CD1c-positive myeloid dendritic cell (primary cell): ENCODE measurements around the gene TMEM205.

ENCODE experiments used
- DNase-seq: peaks from one replicate; pipeline ENCODE4 v3.0.0-alpha.2; 2016; ENCODE audit errors: extremely low spot score

The TMEM205 gene

DNA sequence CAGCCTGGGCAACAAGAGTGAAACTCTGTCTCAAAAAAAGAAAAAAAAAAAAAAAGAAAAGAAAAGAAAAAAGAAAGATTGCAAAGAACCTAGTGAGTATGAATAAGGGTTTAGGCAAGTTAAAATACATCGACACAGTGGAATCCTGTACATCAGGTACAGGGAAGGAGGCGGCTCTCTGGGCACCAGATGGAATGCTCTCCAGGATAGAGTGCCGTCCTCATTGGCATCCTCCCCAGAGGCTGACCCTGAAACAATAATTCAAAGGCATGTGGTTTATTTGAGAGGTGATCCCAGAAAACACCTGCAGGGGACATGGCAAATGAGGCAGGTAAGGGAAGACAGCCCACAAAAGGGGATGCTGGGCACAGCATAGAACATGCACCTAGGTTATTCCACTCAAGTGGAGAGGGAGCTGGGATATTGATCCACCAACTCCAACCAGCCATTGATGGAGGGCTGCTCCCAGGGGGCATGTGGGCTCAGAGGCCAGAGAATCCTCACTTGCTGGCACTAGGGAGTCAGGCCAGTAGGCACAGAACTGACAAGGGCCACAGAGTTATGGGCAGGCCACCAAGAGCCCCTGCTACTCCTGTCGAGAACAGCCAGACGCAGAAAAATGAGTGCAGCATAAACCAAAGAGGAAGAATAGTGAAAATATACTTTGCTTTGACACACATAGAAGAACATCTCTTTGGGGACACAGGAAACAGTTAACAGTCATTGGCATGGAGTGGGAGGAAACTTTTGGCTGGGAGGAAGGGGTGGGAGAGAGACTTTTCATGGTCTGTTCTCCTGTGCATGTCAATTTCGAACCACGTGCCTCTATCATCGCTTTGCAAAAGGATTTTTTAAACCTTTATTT is 45.9 kb downstream of the TMEM205 start:
- peak; percentile 58 for DNase-seq

DNA sequence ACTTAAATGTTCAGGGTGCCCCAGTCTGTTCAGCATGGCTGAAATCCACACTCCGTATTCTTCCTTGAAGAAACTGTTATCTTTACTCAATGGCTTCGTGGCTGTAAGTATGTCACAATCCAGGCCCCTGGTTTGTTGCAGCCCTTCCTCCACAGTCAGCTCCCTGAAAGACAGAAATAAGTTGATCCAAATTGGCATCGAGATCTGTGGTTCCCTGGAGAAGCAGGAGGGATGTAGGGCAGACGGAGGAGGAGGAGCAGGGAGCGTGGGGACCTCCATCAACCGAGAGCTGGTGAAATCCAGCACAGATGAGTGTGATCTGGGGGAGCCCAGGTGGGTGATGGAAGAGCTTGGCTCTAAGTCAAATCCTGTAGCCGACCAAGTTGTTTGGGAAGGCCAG is 49.8 kb downstream of the TMEM205 start:
- DNase-seq = no peak

DNA sequence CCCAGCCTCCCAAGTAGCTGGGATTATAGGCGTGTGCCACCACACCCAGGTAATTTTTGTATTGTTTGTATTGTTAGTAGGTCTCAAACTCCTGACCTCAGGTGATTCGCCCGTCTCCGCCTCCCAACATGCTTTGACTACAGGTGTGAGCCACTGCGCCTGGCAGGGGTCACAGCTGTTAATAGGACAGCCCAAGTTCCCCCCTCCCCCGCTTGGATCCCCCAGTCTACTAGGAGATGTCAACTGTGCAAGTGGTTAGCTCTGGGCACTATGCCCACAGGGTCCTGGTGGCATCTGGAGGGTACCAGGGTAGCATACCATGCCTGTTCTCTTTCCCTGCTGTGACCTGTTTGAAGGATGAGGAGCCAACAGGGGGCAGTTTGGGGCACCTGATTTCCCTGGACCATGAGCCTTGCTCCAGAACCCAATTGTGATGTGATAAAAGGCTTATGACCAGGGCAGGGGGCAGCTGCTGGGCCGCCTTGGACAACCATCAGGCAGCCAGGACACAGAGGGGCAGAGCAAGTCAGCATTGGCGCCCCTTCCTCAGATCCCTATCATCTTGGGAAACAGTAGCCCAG is 50.3 kb downstream of the TMEM205 start, which contains the start of gene TSPAN16:
Gene TSPAN16 (plus strand): TSS at position 496 of the 581 bp plus-strand sequence. CDS start 138 bp downstream, outside the sequence.
- no peak for DNase-seq

DNA sequence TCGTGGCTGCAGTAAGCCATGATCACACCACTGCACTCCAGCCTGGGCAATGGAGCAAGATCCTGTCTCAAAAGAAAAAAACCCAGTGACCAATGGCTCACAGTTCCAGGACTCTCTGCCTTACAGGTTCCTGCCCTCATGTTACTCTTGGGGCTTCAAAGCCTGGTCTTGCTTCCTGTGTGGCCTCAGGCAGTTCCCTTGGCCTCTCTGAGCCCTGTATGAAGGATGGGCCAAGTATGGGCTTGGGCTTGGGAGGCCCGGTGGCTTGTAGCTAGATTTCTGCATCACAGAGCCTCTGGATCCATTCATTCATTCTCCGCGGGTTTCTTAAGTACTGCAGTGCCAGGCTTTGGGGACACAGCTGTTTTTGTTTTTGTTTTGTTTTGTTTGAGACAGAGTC is 50.9 kb downstream of the TMEM205 start:
- DNase-seq = no peak

DNA sequence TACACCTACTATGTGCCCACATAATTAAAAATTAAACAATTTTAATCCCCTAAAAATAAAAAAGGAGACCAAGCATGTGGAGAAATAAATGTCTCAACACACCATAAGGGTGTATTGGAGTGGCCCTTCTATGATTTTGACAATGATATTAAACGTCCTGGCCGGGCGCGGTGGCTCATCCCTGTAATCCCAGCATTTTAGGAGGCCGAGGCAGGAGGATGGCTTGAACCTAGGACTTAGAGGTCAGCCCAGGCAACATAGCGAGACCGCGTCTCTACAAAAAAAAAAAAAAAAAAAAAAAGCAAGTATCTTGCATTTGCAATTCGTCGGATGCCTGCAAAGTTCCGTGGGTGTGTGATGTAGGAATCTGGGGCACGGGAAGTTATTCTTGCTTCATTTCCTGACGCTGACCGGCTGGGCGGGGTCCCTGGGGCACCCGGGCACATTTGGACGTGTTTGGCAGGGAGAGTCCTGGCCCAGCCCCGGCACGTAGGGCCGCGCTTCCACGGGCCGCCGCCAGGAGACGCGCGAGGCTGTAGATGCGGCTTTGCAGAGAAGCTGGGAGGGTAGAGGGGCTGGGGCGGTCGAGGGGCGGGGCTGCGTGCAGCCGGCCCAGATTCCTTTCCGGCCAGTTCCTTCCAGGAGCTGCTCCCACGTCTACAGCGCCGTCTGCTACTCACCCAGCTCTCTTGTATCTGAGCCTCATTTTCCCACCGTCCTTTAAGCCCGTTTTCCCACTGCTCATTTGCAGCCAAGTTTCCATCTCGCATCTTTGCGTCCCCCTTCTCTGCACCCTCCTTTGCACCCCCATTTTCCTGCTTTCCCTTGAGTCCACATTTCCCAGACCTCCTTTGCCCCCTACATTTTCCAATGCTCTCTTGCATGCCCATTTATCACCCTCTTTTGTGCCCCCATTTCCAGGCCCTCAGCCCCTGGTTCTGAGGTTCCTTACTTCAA is 52.4 kb downstream of the TMEM205 start:
- DNase-seq = peak; percentile 98
